KMS-11 (cell line): ENCODE results near the gene RNF151.

Experiments used
- H2AFZ ChIP-seq: fragments of 200-600 bp; sonication (generic); 2 replicates; pipeline ENCODE4 v1.6.1; 2016; ENCODE audit warnings: antibody characterized with exemption, mixed run types, low read depth
- H3K27ac ChIP-seq: fragments of 200-600 bp; sonication (generic); 2 replicates; pipeline ENCODE4 v1.6.1; 2016; ENCODE audit warnings: mild to moderate bottlenecking, mixed run types
- H3K27me3 ChIP-seq: fragments of 200-600 bp; sonication (generic); 2 replicates; pipeline ENCODE4 v1.6.1; 2017; ENCODE audit warnings: mild to moderate bottlenecking, low read depth, mixed run types, moderate library complexity; ENCODE audit not compliant: insufficient read depth
- H3K36me3 ChIP-seq: fragments of 200-600 bp; sonication (generic); 2 replicates; pipeline ENCODE4 v1.6.1; 2017; ENCODE audit warnings: mild to moderate bottlenecking, mixed run types; ENCODE audit not compliant: insufficient read depth
- H3K4me1 ChIP-seq: fragments of 200-600 bp; sonication (generic); 2 replicates; pipeline ENCODE4 v1.6.1; 2016; ENCODE audit warnings: mild to moderate bottlenecking, low read depth, mixed run types; ENCODE audit not compliant: poor library complexity, severe bottlenecking
- H3K4me2 ChIP-seq: fragments of 200-600 bp; sonication (generic); 2 replicates; pipeline ENCODE4 v1.7.0; 2016; ENCODE audit warnings: mild to moderate bottlenecking, mixed run types
- H3K4me3 ChIP-seq: fragments of 200-600 bp; sonication (generic); IDR thresholded peaks from 2 replicates; pipeline ENCODE4 v1.6.1; 2017; ENCODE audit warnings: low read depth, low read length, mixed read lengths; ENCODE audit not compliant: insufficient read depth
- H3K79me2 ChIP-seq: fragments of 200-600 bp; sonication (generic); 2 replicates; pipeline ENCODE4 v1.6.1; 2016; ENCODE audit warnings: low read depth, mixed run types; ENCODE audit not compliant: insufficient read depth
- H3K9ac ChIP-seq: fragments of 200-600 bp; sonication (generic); 2 replicates; pipeline ENCODE4 v1.6.1; 2016; ENCODE audit warnings: mild to moderate bottlenecking, mixed run types
- H4K20me1 ChIP-seq: fragments of 200-600 bp; sonication (generic); 2 replicates; pipeline ENCODE4 v1.6.1; 2016; ENCODE audit warnings: mild to moderate bottlenecking, mixed run types; ENCODE audit not compliant: insufficient read depth
- CTCF ChIP-seq: fragments of 200-600 bp; sonication (generic); conservative IDR thresholded peaks from 2 replicates; pipeline ENCODE4 v1.6.1; 2017; ENCODE audit warnings: low read depth, mild to moderate bottlenecking, antibody characterized with exemption, low read length, moderate library complexity, mixed read lengths

Gene RNF151

GRCh38 chr16:1963806-1964505 lies 2.7 kb upstream of the RNF151 start:
- peak overlapping the region; percentile 64 for H3K4me2 ChIP-seq
- no peak overlapping the region for H3K4me3 ChIP-seq
- peaks cover 14% of the 10 kb centered on the region for H3K4me1 ChIP-seq
- peak overlapping the region; percentile 88 for H3K27ac ChIP-seq
- H2AFZ ChIP-seq, result no peak overlapping the region
- H3K36me3 ChIP-seq, result no peaks in the 10 kb centered on the region; the same call in 1 of the 2 replicates
- no peaks in the 10 kb centered on the region for H3K27me3 ChIP-seq
- peaks cover 22% of the 10 kb centered on the region for H3K79me2 ChIP-seq
- H3K9ac ChIP-seq, result peak overlapping the region; percentile 77; the same call in 1 of the 2 replicates
- TF ChIP-seq CTCF, result no peak
- no peaks in the 10 kb centered on the region for H4K20me1 ChIP-seq

- Histone ChIP-seq H3K4me1 (peaks cover 11% of the 10 kb centered on the region), H4K20me1 (no peaks in the 10 kb centered on the region), H2AFZ (peak within 1 kb of the TSS; percentile 72), H3K79me2 (peaks cover 18% of the 10 kb centered on the region), H3K4me2 (peak within 1 kb of the TSS; percentile 64), H3K27ac (peak within 1 kb of the TSS; percentile 88), H3K36me3 (no peaks in the 10 kb centered on the region; the same call in 1 of the 2 replicates), H3K4me3 (no peak within 1 kb of the TSS), H3K27me3 (no peaks in the 10 kb centered on the region), H3K9ac (peak within 1 kb of the TSS; percentile 77)
- no peak for TF ChIP-seq CTCF
These were observed 1.9 kb upstream of the RNF151 start, which contains the start of gene RPS2 for GRCh38 chr16:1964506-1965395. Gene RPS2 (minus strand): TSS chr16:1964826. CDS start chr16:1964625, 201 bp downstream.

GRCh38 chr16:1965396-1966001 lies 1.2 kb upstream of the RNF151 start:
- no peak for TF ChIP-seq CTCF
- peaks cover 7% of the 10 kb centered on the region for H3K4me1 ChIP-seq
- peak overlapping the region; percentile 72; the same call in 1 of the 2 replicates for H2AFZ ChIP-seq
- no peaks in the 10 kb centered on the region for H4K20me1 ChIP-seq
- no peak overlapping the region for H3K4me3 ChIP-seq
- H3K4me2 ChIP-seq, result peak overlapping the region; percentile 64; the same call in 1 of the 2 replicates
- no peaks in the 10 kb centered on the region for H3K27me3 ChIP-seq
- H3K79me2 ChIP-seq, result peaks cover 11% of the 10 kb centered on the region; the same call in 1 of the 2 replicates
- peak overlapping the region; percentile 77 for H3K9ac ChIP-seq
- peak overlapping the region; percentile 88 for H3K27ac ChIP-seq
- H3K36me3 ChIP-seq, result no peaks in the 10 kb centered on the region; the same call in 1 of the 2 replicates
